HepG2 (cell line): ENCODE measurements around the gene RESP18. TPM values are rescaled to one million over a fixed set of nuclear protein-coding genes. Genes with fewer than 3 reads are reported as not detected.

Experiments
- ASH2L ChIP-seq: fragments of 300-600, 200-600 bp; sonication (generic); IDR thresholded peaks from 2 replicates; pipeline ENCODE4 v1.7.0; 2017; ENCODE audit warnings: low read depth, mild to moderate bottlenecking, moderate library complexity, mixed read lengths, low read length; ENCODE audit not compliant: insufficient read length
- BORCS8-MEF2B ChIP-seq: sonication (generic); formaldehyde crosslinking; IDR thresholded peaks from 2 replicates; pipeline ENCODE4 v1.8.0; 2022; ENCODE audit warnings: mild to moderate bottlenecking, missing genetic modification reagents
- ELF3 ChIP-seq: IDR thresholded peaks from 2 replicates; pipeline ENCODE4 v1.6.1; 2016; ENCODE audit warnings: missing genetic modification reagents, missing compliant biosample characterization
- ETV5 ChIP-seq: IDR thresholded peaks from 2 replicates; pipeline ENCODE4 v1.6.1; 2018; ENCODE audit warnings: missing biosample characterization, missing genetic modification reagents, inconsistent platforms, borderline replicate concordance
- FLYWCH1 ChIP-seq: sonication (generic); formaldehyde crosslinking; IDR thresholded peaks from 2 replicates; pipeline ENCODE4 v1.8.1; 2023; ENCODE audit warnings: mild to moderate bottlenecking, missing genetic modification reagents
- GTF3A ChIP-seq: sonication (generic); formaldehyde crosslinking; conservative IDR thresholded peaks from 2 replicates; pipeline ENCODE4 v1.4.0; 2020; ENCODE audit warnings: mild to moderate bottlenecking, missing genetic modification reagents
- HBP1 ChIP-seq: IDR thresholded peaks from 2 replicates; pipeline ENCODE4 v1.6.1; 2016; ENCODE audit warnings: low read depth, control low read depth
- KDM5A ChIP-seq: fragments of 200-600 bp; sonication (generic); IDR thresholded peaks from 2 replicates; pipeline ENCODE4 v1.7.0; 2018; ENCODE audit warnings: antibody characterized with exemption, mild to moderate bottlenecking, low read length, borderline replicate concordance
- MNT ChIP-seq: fragments of 450-650 bp; IDR thresholded peaks from 2 replicates; pipeline ENCODE4 v1.6.1; 2016
- NFYC ChIP-seq: IDR thresholded peaks from 2 replicates; pipeline ENCODE4 v1.6.1; 2016; ENCODE audit warnings: missing genetic modification reagents, missing compliant biosample characterization
- PAWR ChIP-seq: sonication (generic); formaldehyde crosslinking; IDR thresholded peaks from 2 replicates; pipeline ENCODE4 v1.4.0; 2020; ENCODE audit warnings: missing genetic modification reagents, mild to moderate bottlenecking, borderline replicate concordance
- POLR2AphosphoS2 ChIP-seq: IDR thresholded peaks from 2 replicates; pipeline ENCODE4 v1.6.1; 2011; ENCODE audit warnings: low read depth, low read length, improper control_type of control experiment
- RFX1 ChIP-seq: fragments of 450-650 bp; IDR thresholded peaks from 2 replicates; pipeline ENCODE4 v1.6.1; 2017
- RXRB ChIP-seq: IDR thresholded peaks from 2 replicates; pipeline ENCODE4 v1.6.1; 2016; ENCODE audit warnings: borderline replicate concordance, missing genetic modification reagents, missing compliant biosample characterization
- SP140L ChIP-seq: sonication (generic); formaldehyde crosslinking; IDR thresholded peaks from 2 replicates; pipeline ENCODE4 v1.4.0; 2020; ENCODE audit warnings: missing genetic modification reagents, borderline replicate concordance
- SRSF9 ChIP-seq: fragments of 200-400 bp; formaldehyde crosslinking; IDR thresholded peaks from 2 replicates; pipeline ENCODE4 v1.6.1; 2018; ENCODE audit warnings: borderline replicate concordance, mild to moderate bottlenecking, low read depth, low read length; ENCODE audit not compliant: insufficient read depth, poor library complexity, severe bottlenecking
- ZFP37 ChIP-seq: sonication (generic); formaldehyde crosslinking; IDR thresholded peaks from 2 replicates; pipeline ENCODE4 v1.4.0; 2020; ENCODE audit warnings: missing genetic modification reagents, borderline replicate concordance
- ZNF552 ChIP-seq: sonication (generic); formaldehyde crosslinking; IDR thresholded peaks from 2 replicates; pipeline ENCODE4 v1.9.0; 2022; ENCODE audit warnings: missing genetic modification reagents, mild to moderate bottlenecking, borderline replicate concordance
- ZNF570 ChIP-seq: sonication (generic); formaldehyde crosslinking; IDR thresholded peaks from 2 replicates; pipeline ENCODE4 v1.4.0; 2020; ENCODE audit warnings: mild to moderate bottlenecking, missing genetic modification reagents, borderline replicate concordance
- polyA plus RNA-seq, 8 experiments: library from polyadenylated mRNA; depleted of rRNA in 3 of 8; stranded (reverse) in 7 of 8; unstranded in 1 of 8; fragments of >200 nt; fragmentation: Illumina TruSeq in 4 of 8; extraction: Trizol in 4 of 8; gene quantifications; 2 replicates each; pipeline versions ENCODE4 v1.2.1 to v1.2.3, GENCODE V29; 2011 to 2016; ENCODE audit warnings: low read depth in 4 of 8, missing spikeins in 1 of 8, mixed read lengths in 1 of 8; ENCODE audit not compliant: insufficient read depth in 1 of 8
- total RNA-seq, 5 experiments: library from RNA; depleted of rRNA; stranded (reverse); fragments of >200 nt; fragmentation: Illumina TruSeq; extraction: Trizol; gene quantifications; 2 replicates each; pipeline ENCODE4 v1.2.3, GENCODE V29; 2016; ENCODE audit warnings: low read depth in 1 of 5
- TF ChIP-seq, protein P1 (sequence below): sonication (generic); formaldehyde crosslinking; IDR thresholded peaks from 2 replicates; pipeline ENCODE4 v1.8.0; 2023; ENCODE audit warnings: mild to moderate bottlenecking, missing genetic modification reagents
- TF ChIP-seq, protein P2 (sequence below): sonication (generic); formaldehyde crosslinking; conservative IDR thresholded peaks from 2 replicates; pipeline ENCODE4 v1.4.0; 2020; ENCODE audit warnings: mild to moderate bottlenecking, missing genetic modification reagents, moderate library complexity
- TF ChIP-seq, protein P3 (sequence below): sonication (generic); formaldehyde crosslinking; IDR thresholded peaks from 2 replicates; pipeline ENCODE4 v1.4.0; 2020; ENCODE audit warnings: mild to moderate bottlenecking, missing genetic modification reagents

Gene RESP18
- total and polyA plus RNA-seq, 2 of the 13 experiments (the other 11 are each of a cell fraction or from before 2014, with no cell fraction given), result not detected

GRCh38 chr2:219298759-219299371 is 33.7 kb downstream of the RESP18 start (continued):
- TF ChIP-seq SRSF9 (no peak), KDM5A (no peak), ZNF552 (CRISPR knock-in tag) (0 out of 2 replicates have a peak, but pooled peaks have one; percentile 63), PAWR (no peak), RFX1 (no peak), RXRB (CRISPR knock-in tag) (no peak), GTF3A (CRISPR knock-in tag) (0 out of 2 replicates have a peak, but pooled peaks have one; percentile 38), SP140L (no peak; the same call in 1 of the 2 replicates), POLR2AphosphoS2 (no peak), ETV5 (no peak), ZNF570 (CRISPR knock-in tag) (no peak), HBP1 (CRISPR knock-in tag) (0 out of 2 replicates have a peak, but pooled peaks have one; percentile 32), ASH2L (no peak), FLYWCH1 (no peak), ZFP37 (CRISPR knock-in tag) (no peak), NFYC (CRISPR knock-in tag) (no peak), ELF3 (CRISPR knock-in tag) (peak; percentile 43; the same call in 1 of the 2 replicates), MNT (no peak), BORCS8-MEF2B (CRISPR knock-in tag) (peak; percentile 45; the same call in 1 of the 2 replicates)
- TF ChIP-seq, protein P1, sequence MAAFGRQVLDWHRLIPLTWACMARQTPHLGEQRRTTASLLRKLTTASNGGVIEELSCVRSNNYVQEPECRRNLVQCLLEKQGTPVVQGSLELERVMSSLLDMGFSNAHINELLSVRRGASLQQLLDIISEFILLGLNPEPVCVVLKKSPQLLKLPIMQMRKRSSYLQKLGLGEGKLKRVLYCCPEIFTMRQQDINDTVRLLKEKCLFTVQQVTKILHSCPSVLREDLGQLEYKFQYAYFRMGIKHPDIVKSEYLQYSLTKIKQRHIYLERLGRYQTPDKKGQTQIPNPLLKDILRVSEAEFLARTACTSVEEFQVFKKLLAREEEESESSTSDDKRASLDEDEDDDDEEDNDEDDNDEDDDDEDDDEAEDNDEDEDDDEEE (CRISPR knock-in tag), result no peak
- TF ChIP-seq, protein P2, sequence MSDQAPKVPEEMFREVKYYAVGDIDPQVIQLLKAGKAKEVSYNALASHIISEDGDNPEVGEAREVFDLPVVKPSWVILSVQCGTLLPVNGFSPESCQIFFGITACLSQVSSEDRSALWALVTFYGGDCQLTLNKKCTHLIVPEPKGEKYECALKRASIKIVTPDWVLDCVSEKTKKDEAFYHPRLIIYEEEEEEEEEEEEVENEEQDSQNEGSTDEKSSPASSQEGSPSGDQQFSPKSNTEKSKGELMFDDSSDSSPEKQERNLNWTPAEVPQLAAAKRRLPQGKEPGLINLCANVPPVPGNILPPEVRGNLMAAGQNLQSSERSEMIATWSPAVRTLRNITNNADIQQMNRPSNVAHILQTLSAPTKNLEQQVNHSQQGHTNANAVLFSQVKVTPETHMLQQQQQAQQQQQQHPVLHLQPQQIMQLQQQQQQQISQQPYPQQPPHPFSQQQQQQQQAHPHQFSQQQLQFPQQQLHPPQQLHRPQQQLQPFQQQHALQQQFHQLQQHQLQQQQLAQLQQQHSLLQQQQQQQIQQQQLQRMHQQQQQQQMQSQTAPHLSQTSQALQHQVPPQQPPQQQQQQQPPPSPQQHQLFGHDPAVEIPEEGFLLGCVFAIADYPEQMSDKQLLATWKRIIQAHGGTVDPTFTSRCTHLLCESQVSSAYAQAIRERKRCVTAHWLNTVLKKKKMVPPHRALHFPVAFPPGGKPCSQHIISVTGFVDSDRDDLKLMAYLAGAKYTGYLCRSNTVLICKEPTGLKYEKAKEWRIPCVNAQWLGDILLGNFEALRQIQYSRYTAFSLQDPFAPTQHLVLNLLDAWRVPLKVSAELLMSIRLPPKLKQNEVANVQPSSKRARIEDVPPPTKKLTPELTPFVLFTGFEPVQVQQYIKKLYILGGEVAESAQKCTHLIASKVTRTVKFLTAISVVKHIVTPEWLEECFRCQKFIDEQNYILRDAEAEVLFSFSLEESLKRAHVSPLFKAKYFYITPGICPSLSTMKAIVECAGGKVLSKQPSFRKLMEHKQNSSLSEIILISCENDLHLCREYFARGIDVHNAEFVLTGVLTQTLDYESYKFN (CRISPR knock-in tag), result no peak; the same call in 1 of the 2 replicates
- TF ChIP-seq, protein P3, sequence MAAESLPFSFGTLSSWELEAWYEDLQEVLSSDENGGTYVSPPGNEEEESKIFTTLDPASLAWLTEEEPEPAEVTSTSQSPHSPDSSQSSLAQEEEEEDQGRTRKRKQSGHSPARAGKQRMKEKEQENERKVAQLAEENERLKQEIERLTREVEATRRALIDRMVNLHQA (CRISPR knock-in tag), result no peak
